A549 (cell line): ENCODE measurements around the gene MSANTD3. TPM values are rescaled to one million over a fixed set of nuclear protein-coding genes. Genes with fewer than 3 reads are reported as not detected.

Experiments
- ATAC-seq, 2 experiments: fragments of 200-7000 bp in 1 of 2; fragments of >200 bp in 1 of 2; cut with Nextera tagmentation in 1 of 2; cut with Tn5 transposase in 1 of 2; 3 replicates each; pipeline versions ENCODE4 v1.8.0 to v1.9.1; 2018 to 2020; ENCODE audit warnings: mild to moderate bottlenecking in 1 of 2, moderate library complexity in 1 of 2
- CTCF ChIA-PET: fragments of 300-600 bp; sonication (Branson Sonifier 250); formaldehyde crosslinking; extraction: SDS; loops from one replicate; lab custom pipeline; 2021; ENCODE audit warnings: antibody characterized with exemption, inconsistent platforms; lab: Yijun Ruan, JAX
- POLR2A ChIA-PET: fragments of 350-600 bp; formaldehyde crosslinking; extraction: SDS; loops from one replicate; lab custom pipeline; 2021; ENCODE audit warnings: antibody characterized with exemption, inconsistent platforms; lab: Yijun Ruan, JAX
- DNase-seq, 2 experiments: peaks; one replicate each; pipeline versions ENCODE4 v3.0.0 to v3.0.0-alpha.2; 2011 to 2016; ENCODE audit warnings: low read depth in 1 of 2, low spot score in 1 of 2
- FAIRE-seq: peaks from 2 replicates; lab custom pipeline; 2011; peaks lifted over from hg19 to GRCh38; lab: Jason Lieb, UNC
- H3K27ac ChIP-seq, 2 experiments: fragments of >200 bp; sonication (Bioruptor Twin); formaldehyde crosslinking; 3 replicates each; pipeline ENCODE4 v1.5.1; 2016 to 2017
- H3K4me1 ChIP-seq: fragments of >200 bp; sonication (Bioruptor Twin); formaldehyde crosslinking; 3 replicates; pipeline ENCODE4 v1.6.1; 2016
- H3K4me2 ChIP-seq: fragments of >200 bp; sonication (Bioruptor Twin); formaldehyde crosslinking; 3 replicates; pipeline ENCODE4 v1.6.1; 2016
- H3K4me3 ChIP-seq: fragments of >200 bp; sonication (Bioruptor Twin); formaldehyde crosslinking; 3 replicates; pipeline ENCODE4 v1.5.1; 2016
- H3K9me3 ChIP-seq: fragments of >200 bp; sonication (Bioruptor Twin); formaldehyde crosslinking; 3 replicates; pipeline ENCODE4 v1.6.1; 2016
- CEBPB ChIP-seq, 2 experiments: fragments of >200 bp in 1 of 2; sonication (Bioruptor Twin) in 1 of 2; formaldehyde crosslinking in 1 of 2; IDR thresholded peaks; 2 replicates each; pipeline ENCODE4 v1.6.1; 2012 to 2016
- CTCF ChIP-seq: fragments of >200 bp; sonication (Bioruptor Twin); formaldehyde crosslinking; IDR thresholded peaks from 3 replicates; pipeline ENCODE4 v1.5.1; 2016
- ESRRA ChIP-seq: fragments of 150-350 bp; IDR thresholded peaks from 2 replicates; pipeline ENCODE4 v1.6.1; 2014; ENCODE audit warnings: mild to moderate bottlenecking, low read length, borderline replicate concordance
- HOXB13 ChIP-seq: fragments of 250-450 bp; sonication (Bioruptor Pico); IDR thresholded peaks from 2 replicates; pipeline ENCODE4 v1.5.0; 2020; ENCODE audit warnings: low read depth, mild to moderate bottlenecking, moderate library complexity
- JUN ChIP-seq, 2 experiments: fragments of >200 bp; sonication (Bioruptor Twin); formaldehyde crosslinking; IDR thresholded peaks; 2 replicates in 1 of 2; 3 replicates in 1 of 2; pipeline ENCODE4 v1.6.1; 2016 to 2017
- MAFK ChIP-seq: fragments of 450-650 bp; IDR thresholded peaks from 2 replicates; pipeline ENCODE4 v1.6.1; 2014; ENCODE audit not compliant: partially characterized antibody
- MYC ChIP-seq: IDR thresholded peaks from 2 replicates; pipeline ENCODE4 v1.6.1; 2012; ENCODE audit warnings: mild to moderate bottlenecking, inconsistent platforms, low read length, improper control_type of control experiment, borderline replicate concordance
- NR3C1 ChIP-seq: fragments of >200 bp; sonication (Bioruptor Twin); formaldehyde crosslinking; IDR thresholded peaks from 3 replicates; pipeline ENCODE4 v1.6.1; 2017
- PHF8 ChIP-seq: fragments of 200-600 bp; sonication (generic); IDR thresholded peaks from 2 replicates; pipeline ENCODE4 v1.6.1; 2016; ENCODE audit warnings: low read depth, mild to moderate bottlenecking, antibody characterized with exemption, moderate library complexity, borderline replicate concordance
- POLR2A ChIP-seq: IDR thresholded peaks from 2 replicates; pipeline ENCODE4 v1.6.1; 2012; ENCODE audit warnings: mild to moderate bottlenecking, low read length
- RARB ChIP-seq: fragments of 250-450 bp; sonication (Bioruptor Pico); IDR thresholded peaks from 2 replicates; pipeline ENCODE4 v1.8.0; 2021; ENCODE audit warnings: mild to moderate bottlenecking, moderate library complexity
- SREBF2 ChIP-seq: fragments of 450-650 bp; IDR thresholded peaks from 2 replicates; pipeline ENCODE4 v1.6.1; 2014; ENCODE audit warnings: mild to moderate bottlenecking, moderate library complexity
- WGBS: methylation state at CpG from one replicate; pipeline ENCODE4 v1.1.6; 2017; ENCODE audit errors: missing lambda C conversion rate; 5-methylcytosine and 5-hydroxymethylcytosine counted together
- polyA plus RNA-seq, 4 experiments: library from polyadenylated mRNA; depleted of rRNA in 3 of 4; stranded (reverse); fragments of >200 nt; fragmentation: RNase III in 1 of 4; extraction: RNeasy Plus Mini Kit Qiagen cat#74134 plus additional on column Dnase treatment in 1 of 4; gene quantifications; 2 replicates in 3 of 4; 3 replicates in 1 of 4; pipeline ENCODE4 v1.2.3, GENCODE V29; 2011 to 2017
- TF ChIP-seq, protein P1 (sequence below): fragments of >200 bp; sonication (Bioruptor Twin); formaldehyde crosslinking; IDR thresholded peaks from 3 replicates; pipeline ENCODE4 v1.6.1; 2016
- TF ChIP-seq, protein P2 (sequence below): IDR thresholded peaks from 2 replicates; pipeline ENCODE4 v1.6.1; 2012; ENCODE audit warnings: low read depth, borderline replicate concordance
- TF ChIP-seq, protein P3 (sequence below): IDR thresholded peaks from 2 replicates; pipeline ENCODE4 v1.6.1; 2012

MSANTD3 gene
- polyA plus RNA-seq, 2 of the 4 experiments (the other 2 are of a cell fraction): 43.5 to 66.7 TPM

GRCh38 chr9:100409176-100409556 is 17.8 kb upstream of the MSANTD3 start:
- WGBS: 80% methylated on average over 1 of the region's 1 CpG
- ChIA-PET CTCF (interaction anchor here (0.9 kb wide), 1 partner anchor 38 kb away, joined by 3 read pairs; no protein-coding TSS in a partner anchor), POLR2A (no interaction called here)
- peak; percentile 61 for TF ChIP-seq MAFK
- TF ChIP-seq CEBPB (IDR thresholded peaks at IDR 0.05): no peak
- ATAC-seq: no peak
- no peak for FAIRE-seq
- Histone ChIP-seq H3K4me2 (no peak overlapping the region), H3K9me3 (0 out of 3 replicates have a peak, but pooled peaks cover 5% of the 10 kb centered on the region), H3K27ac (no peak overlapping the region), H3K4me3 (no peak overlapping the region), H3K4me1 (0 out of 3 replicates have a peak, but pooled peaks cover 4% of the 10 kb centered on the region)
- DNase-seq: no peak

DNA sequence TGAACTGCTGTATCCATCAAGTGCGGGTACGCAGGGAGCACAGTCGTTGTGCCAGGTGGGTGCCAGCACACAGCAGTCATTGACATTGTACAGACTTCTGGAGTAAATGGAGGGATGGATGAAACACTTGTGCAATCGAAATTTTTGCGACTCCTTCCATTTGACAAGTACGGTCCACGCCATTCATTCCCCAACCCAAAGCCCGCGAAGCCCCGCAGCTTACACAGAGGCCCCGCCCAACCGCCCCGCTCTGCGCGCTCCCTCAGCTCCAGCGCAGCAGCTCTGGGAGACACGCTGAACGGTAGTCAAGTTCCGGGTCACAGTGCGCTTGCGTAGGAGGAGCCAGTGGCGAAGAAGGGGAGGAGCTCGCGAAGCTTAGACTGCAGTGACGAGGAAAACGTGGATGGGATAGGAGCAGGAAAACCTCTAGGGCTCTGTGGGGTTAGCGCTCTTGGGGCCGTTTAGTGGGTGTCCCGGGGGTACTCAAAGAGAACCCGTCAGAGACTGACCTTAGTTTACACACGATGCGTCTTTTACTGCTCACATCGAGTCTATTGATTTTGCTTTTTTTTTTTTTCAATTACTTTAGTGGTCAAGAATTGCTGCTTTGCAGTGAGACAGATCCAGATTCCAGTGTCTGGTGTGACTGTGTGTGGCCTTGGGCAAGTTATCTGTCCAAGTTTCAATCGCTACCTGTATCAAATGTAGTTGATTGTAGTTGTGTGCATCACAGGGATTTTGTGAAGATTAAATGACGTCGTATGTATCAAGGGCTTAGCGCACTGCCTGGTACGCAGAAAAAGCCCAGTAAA is 15.3 kb upstream of the MSANTD3 start:
- peak overlapping the region; percentile 74 to 86 for H3K27ac ChIP-seq
- peak; percentile 100 for ATAC-seq
- H3K4me2 ChIP-seq: peak overlapping the region; percentile 75
- CTCF ChIA-PET: no interaction called here
- 13% methylated on average over 35 of the region's 38 CpGs for WGBS
- H3K9me3 ChIP-seq: 0 out of 3 replicates have a peak, but pooled peaks cover 5% of the 10 kb centered on the region
- peak; percentile 93 to 99 for DNase-seq
- H3K4me1 ChIP-seq: 0 out of 3 replicates have a peak, but pooled peaks cover 4% of the 10 kb centered on the region
- TF ChIP-seq JUN (IDR thresholded peaks at IDR 0.05): peak; percentile 45 to 74; a peak in 4 of 5 replicates
- no peak for TF ChIP-seq NR3C1
- TF ChIP-seq ESRRA: no peak
- no peak for TF ChIP-seq CTCF
- TF ChIP-seq HOXB13 (CRISPR knock-in tag): 0 out of 2 replicates have a peak, but pooled peaks have one; percentile 15
- TF ChIP-seq POLR2A: peak; percentile 89
- TF ChIP-seq, protein P1, sequence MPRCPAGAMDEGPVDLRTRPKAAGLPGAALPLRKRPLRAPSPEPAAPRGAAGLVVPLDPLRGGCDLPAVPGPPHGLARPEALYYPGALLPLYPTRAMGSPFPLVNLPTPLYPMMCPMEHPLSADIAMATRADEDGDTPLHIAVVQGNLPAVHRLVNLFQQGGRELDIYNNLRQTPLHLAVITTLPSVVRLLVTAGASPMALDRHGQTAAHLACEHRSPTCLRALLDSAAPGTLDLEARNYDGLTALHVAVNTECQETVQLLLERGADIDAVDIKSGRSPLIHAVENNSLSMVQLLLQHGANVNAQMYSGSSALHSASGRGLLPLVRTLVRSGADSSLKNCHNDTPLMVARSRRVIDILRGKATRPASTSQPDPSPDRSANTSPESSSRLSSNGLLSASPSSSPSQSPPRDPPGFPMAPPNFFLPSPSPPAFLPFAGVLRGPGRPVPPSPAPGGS: peak; percentile 81; the same call in 2 of the 3 replicates
- TF ChIP-seq SREBF2: no peak
- TF ChIP-seq, protein P2, sequence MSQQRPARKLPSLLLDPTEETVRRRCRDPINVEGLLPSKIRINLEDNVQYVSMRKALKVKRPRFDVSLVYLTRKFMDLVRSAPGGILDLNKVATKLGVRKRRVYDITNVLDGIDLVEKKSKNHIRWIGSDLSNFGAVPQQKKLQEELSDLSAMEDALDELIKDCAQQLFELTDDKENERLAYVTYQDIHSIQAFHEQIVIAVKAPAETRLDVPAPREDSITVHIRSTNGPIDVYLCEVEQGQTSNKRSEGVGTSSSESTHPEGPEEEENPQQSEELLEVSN: peak; percentile 57; the same call in 1 of the 2 replicates
- TF ChIP-seq, protein P3, sequence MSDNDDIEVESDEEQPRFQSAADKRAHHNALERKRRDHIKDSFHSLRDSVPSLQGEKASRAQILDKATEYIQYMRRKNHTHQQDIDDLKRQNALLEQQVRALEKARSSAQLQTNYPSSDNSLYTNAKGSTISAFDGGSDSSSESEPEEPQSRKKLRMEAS: peak; percentile 83
- TF ChIP-seq RARB: no peak
- TF ChIP-seq PHF8: 0 out of 2 replicates have a peak, but pooled peaks have one; percentile 20
- 0 out of 2 replicates have a peak, but pooled peaks have one; percentile 33 for TF ChIP-seq MYC
- FAIRE-seq: no peak
- peak overlapping the region; percentile 50 for H3K4me3 ChIP-seq
- POLR2A ChIA-PET: interaction anchor here (0.6 to 1.4 kb wide), 13 partner anchors 11 to 1307 kb away, joined by 3 to 17 read pairs (median 3); partner anchors contain the start of genes MSANTD3, TEX10 and TGFBR1

- 0 out of 3 replicates have a peak, but pooled peaks cover 4% of the 10 kb centered on the region for H3K4me1 ChIP-seq
- H3K4me2 ChIP-seq: no peak overlapping the region
- H3K4me3 ChIP-seq: no peak overlapping the region
- POLR2A ChIA-PET: interaction anchor here (1.0 to 2.1 kb wide), 2 partner anchors 13 to 61 kb away, joined by 3 to 5 read pairs; partner anchors contain the start of genes MSANTD3 and TEX10
- H3K9me3 ChIP-seq: 0 out of 3 replicates have a peak, but pooled peaks cover 5% of the 10 kb centered on the region
- DNase-seq (no peak), FAIRE-seq (no peak), ATAC-seq (no peak)
- H3K27ac ChIP-seq: no peak overlapping the region
- TF ChIP-seq MAFK: peak; percentile 45
- no peak for TF ChIP-seq POLR2A
- CTCF ChIA-PET: interaction anchor here (0.6 to 1.3 kb wide), 4 partner anchors 13 to 388 kb away, joined by 3 to 4 read pairs (median 3); partner anchors contain the start of gene TMEFF1
- WGBS: 85% methylated on average over 5 of the region's 5 CpGs
These were observed 13.0 kb upstream of the MSANTD3 start for GRCh38 chr9:100413839-100414420.
